GM10248 (cell line): ENCODE measurements around the gene LDLRAD4.

ENCODE experiments used
- CTCF ChIA-PET: fragments of 300-600 bp; sonication (Branson Sonifier 250); formaldehyde crosslinking; extraction: SDS; loops from one replicate; lab custom pipeline; 2021; ENCODE audit warnings: antibody characterized with exemption; lab: Yijun Ruan, JAX
- POLR2A ChIA-PET: fragments of 350-650 bp; sonication (Branson Sonifier 250); formaldehyde crosslinking; extraction: SDS; loops from one replicate; lab custom pipeline; 2020; ENCODE audit warnings: antibody characterized with exemption; lab: Yijun Ruan, JAX
- DNase-seq: peaks from one replicate; pipeline ENCODE4 v3.0.0; 2012; ENCODE audit errors: extremely low spot score
- TF ChIP-seq, protein P1 (sequence below): IDR thresholded peaks from 2 replicates; pipeline ENCODE4 v1.5.1; 2012; ENCODE audit warnings: mild to moderate bottlenecking, low read depth; ENCODE audit errors: extremely low read depth, missing control alignments, control extremely low read depth

LDLRAD4 gene

GRCh38 chr18:13221869-13222855, 3.6 kb downstream of the LDLRAD4 start:
- POLR2A ChIA-PET, result no interaction called here
- TF ChIP-seq, protein P1, sequence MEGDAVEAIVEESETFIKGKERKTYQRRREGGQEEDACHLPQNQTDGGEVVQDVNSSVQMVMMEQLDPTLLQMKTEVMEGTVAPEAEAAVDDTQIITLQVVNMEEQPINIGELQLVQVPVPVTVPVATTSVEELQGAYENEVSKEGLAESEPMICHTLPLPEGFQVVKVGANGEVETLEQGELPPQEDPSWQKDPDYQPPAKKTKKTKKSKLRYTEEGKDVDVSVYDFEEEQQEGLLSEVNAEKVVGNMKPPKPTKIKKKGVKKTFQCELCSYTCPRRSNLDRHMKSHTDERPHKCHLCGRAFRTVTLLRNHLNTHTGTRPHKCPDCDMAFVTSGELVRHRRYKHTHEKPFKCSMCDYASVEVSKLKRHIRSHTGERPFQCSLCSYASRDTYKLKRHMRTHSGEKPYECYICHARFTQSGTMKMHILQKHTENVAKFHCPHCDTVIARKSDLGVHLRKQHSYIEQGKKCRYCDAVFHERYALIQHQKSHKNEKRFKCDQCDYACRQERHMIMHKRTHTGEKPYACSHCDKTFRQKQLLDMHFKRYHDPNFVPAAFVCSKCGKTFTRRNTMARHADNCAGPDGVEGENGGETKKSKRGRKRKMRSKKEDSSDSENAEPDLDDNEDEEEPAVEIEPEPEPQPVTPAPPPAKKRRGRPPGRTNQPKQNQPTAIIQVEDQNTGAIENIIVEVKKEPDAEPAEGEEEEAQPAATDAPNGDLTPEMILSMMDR, result no peak
- CTCF ChIA-PET, result interaction anchor here (1.3 kb wide), 1 partner anchor 10 kb away, joined by 4 read pairs; no protein-coding TSS in a partner anchor

GRCh38 chr18:13222856-13223281, 4.3 kb downstream of the LDLRAD4 start:
- DNase-seq, result no peak
- CTCF ChIA-PET, result no interaction called here
- POLR2A ChIA-PET, result no interaction called here
- TF ChIP-seq, protein P1, result no peak

More at GRCh38 chr18:13221869-13222855, 3.6 kb downstream of the LDLRAD4 start:
- no peak for DNase-seq

DNA sequence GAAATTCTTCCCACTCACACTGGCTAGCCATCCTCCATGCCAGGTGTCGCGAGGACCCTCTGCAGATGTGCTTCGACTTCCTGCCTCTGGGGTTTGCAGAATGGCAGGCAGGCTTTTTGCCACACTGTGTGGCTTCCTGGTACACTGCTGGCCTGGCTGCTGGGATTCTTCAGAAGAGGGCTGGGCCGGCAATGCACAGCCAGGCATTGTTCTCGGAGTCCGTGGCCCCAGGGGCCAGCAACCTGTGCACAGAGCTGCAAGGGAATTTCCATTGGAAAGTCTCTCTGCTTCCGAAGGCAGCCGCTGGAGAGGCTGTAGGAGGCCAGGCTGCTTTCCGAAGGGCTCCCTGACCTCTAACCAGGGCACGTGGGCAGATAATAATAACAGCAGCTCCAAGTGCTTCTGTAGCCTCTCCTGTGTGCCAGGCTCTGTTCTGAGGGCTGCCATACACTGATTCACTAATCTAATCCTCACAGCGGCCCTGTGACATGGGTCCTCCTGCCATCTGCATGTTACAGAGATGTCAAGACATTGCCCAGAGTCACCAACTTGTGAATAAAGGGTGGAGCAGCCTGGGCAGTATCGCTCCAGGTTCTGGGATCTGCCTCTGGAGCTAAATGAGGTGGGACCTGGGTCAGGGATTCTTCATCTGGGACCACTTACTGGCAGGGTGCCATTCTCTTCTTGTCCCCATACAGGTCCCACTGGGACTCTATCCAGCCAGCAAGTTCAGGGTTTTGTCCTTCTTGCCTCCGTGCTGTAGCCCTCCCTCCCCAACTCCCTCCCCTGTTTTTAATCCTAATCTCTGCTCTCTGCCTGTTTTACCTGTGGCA, 5.0 kb downstream of the LDLRAD4 start:
- DNase-seq, result no peak
- POLR2A ChIA-PET, result no interaction called here
- TF ChIP-seq, protein P1, result no peak
- CTCF ChIA-PET, result no interaction called here

DNA sequence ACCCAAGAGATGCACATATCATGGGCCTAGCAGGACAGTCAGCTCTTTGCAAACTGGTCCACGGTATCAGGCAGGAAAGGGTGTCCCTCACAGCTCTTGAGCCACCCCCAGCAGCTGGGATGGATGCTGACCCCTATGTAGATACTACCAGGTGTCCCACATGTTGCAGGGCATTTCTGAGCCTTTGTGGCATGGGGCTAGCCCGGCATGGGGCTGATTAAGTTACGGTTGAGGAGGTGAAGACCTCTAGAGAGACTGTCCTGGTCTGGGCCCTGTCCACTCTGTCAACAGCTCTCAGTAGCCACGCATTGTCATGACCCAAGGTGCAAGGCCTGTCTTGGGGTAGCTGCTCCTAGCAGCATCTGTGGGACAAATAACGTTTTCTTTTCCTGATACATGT, 6.7 kb downstream of the LDLRAD4 start:
- POLR2A ChIA-PET, result no interaction called here
- CTCF ChIA-PET, result interaction anchor here (1.8 kb wide), 1 partner anchor 9 kb away, joined by 8 read pairs; no protein-coding TSS in a partner anchor

DNA sequence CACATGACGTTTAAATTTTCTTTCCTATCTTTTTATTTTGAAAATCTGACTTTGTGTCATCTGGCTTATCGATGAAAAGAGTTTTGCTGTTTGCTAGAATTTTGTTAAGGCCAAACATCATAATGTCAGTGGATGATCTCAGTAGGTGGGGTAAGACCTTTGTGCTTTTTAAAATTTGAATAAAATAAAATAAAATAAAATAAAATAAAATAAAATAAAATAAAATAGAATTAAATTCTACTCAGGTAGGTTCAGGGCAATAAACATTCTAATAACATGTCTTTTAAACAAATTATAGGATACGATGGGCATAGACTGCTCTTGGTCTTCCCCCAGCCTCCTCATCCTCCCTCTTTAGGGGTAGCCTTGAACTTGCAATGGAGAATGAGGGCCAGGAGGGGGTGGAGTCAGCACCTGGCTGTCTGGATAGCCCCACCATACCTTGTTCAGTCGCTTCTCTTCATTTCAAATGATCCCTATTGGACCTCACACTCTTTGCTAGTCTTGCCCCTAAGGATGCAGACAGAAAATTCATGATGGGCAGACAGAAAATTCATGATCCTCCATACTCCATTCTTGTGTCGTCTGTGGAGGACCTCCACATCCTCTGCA, 8.1 kb downstream of the LDLRAD4 start:
- POLR2A ChIA-PET, result no interaction called here
- no peak for DNase-seq
- TF ChIP-seq, protein P1, result no peak
- CTCF ChIA-PET, result no interaction called here

More for the DNA sequence above, 6.7 kb downstream of the LDLRAD4 start:
- TF ChIP-seq, protein P1, result no peak
- DNase-seq, result no peak

GRCh38 chr18:13227910-13228309, 9.3 kb downstream of the LDLRAD4 start:
- no peak for DNase-seq
- TF ChIP-seq, protein P1, result no peak
- ChIA-PET CTCF (interaction anchor here (0.9 kb wide), 1 partner anchor 8 kb away, joined by 3 read pairs; no protein-coding TSS in a partner anchor), POLR2A (no interaction called here)
